HG03159 (cell line): ENCODE results near the gene CABP7.

Experiments used
- ATAC-seq: cut with Tn5 transposase; IDR thresholded peaks from one replicate; pipeline ENCODE4 v1.9.1; 2021; ENCODE audit warnings: mild to moderate bottlenecking, moderate library complexity; ENCODE audit not compliant: unreplicated experiment

CABP7 gene

GRCh38 chr22:29722151-29722550 is 2.3 kb downstream of the CABP7 start:
- no peak for ATAC-seq

DNA sequence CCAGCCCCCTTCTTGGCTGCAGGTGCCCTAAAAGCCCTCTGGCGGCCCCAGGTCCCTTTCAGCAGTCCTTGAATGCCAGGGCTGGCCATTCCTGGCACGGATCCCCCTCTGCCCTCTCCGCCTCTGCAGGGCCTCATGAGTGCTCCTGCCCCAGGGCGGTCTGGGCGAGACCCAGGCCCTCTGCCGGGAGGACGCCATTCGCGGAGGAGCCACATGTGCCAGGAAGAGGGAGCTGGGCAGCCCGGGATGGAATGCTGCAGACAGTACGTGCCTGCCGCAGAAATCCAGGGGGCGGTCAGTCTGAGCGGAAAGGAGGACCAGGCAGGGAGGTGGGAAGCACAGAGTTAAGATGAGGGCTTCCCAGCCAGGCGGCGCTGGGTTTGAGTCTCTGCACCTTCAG is 2.8 kb downstream of the CABP7 start:
- no peak for ATAC-seq

- no peak for ATAC-seq
Measured at GRCh38 chr22:29723766-29724165, 4.0 kb downstream of the CABP7 start.

DNA sequence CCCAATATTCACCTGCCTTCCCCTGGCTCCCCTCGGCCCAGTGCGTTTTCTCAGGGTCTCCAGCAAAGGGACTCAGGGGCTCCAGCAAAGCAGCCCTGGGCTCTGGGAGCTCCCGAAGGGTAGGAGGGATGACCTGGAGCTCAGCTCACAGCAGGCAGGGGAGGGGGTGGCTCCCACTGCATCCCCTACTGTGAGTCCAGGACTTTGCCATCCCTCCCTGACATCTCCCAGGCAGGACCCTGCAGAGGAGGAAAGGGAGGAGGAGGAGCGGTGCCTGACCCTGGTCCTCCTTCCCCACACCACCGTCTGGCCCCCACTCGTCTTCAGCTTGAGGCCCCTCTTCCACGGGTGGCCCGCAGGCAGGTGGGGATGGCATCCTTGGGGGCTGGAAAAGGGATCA is 5.0 kb downstream of the CABP7 start:
- ATAC-seq: no peak

- no peak for ATAC-seq
Measured at GRCh38 chr22:29726106-29726505, 6.3 kb downstream of the CABP7 start.

DNA sequence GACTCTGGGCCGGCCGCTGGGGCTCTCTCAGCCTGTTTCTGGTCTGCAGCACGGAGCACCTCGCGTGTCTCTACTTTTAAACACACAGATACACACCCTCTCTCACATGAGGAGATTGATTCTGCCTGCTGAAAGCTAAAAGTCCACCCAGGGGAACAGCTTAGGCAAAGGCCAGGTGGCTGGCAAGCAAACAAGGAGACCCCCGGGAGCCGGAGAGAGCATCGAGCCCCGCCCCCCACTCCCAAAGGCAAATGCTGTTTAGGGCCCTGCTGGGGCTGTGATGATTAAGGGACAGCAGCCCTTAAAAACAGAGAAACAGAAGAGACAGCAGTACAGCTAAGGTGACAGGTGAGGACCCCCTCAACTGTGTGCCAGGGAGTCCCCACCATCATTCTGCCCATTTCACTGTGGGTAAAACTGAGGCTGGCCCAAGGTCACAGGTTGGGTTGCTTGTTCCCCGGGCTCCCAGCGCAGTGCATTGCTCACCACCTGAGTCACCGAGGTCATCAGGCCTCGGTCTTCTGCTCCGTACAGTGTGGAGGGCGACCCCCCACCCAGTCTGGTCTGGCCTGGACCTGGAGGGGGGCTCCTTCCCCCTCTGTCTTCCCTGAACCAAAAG is 6.8 kb downstream of the CABP7 start:
- ATAC-seq: no peak

DNA sequence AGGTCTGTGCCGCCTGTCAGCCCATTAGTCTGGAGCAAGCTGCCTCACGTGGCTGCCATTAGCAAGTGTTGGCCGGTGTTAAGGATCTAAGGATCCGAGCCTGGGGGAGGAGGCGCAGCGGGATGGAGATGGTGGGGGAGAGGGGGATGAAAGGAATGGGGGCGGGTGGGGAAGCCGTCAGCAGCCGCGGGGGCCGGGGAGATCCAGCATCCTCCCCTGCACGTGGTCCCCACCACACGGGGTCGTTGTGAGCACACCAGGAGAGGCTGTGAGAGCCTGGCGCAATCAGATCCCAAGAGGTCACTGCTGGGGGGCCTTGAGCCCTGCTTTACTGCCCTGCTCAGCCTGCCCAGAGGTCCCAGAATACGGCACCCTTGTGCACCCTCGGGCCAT is 7.3 kb downstream of the CABP7 start:
- ATAC-seq: no peak

DNA sequence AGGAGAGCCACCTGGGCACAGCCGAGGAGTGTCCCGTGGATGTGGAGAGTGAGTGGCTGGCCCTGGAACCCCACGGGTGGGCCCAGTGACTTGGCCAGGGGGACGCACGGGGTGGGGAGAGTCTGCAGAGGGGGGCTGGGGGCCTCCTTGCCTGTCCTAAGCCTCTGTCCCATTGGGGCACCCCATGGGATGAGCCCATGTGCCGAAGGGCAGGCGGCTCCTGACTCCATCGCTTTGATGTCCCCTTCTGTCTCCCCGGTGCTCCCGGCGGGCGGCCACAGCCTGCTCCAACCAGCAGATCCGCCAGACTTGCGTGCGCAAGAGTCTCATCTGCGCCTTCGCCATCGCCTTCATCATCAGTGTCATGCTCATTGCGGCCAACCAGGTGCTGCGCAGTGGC is 9.4 kb downstream of the CABP7 start:
- no peak for ATAC-seq

DNA sequence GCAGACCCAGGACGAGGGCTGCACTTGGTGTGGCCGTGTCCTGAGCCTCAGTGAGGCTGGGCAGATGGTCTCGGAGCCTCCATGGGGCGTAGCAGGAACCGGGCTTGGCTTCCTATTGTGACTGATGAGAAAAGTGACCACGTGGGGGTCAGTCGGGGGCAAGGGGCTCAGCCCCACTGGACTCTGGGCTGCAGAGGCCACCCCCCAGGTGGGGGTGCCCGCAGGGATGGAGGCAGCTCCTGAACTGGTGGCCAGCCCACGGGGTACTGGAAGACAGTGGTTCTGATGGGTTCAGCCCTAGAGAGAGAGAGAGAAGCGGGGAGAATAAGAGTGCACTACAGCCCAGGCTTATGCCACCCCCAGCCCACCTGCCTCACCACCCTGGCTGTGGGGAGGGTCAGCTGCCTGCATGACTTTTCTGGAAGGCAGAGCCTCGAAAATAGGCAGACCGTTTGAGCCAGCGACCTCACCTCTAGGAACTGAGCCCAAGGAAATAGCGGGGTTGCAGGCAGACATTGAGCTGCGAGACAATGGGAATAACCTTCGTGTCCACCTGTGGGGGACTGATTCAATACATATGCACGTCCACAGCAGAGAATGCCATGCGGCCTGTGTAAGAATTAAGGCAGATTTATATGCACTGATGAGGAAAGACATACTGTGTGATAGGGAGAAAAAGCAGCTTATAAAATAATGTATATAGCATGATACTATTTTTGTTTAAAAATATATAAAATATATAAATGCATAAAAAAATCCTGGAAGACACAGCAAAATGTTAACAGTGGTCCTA is 11.5 kb downstream of the CABP7 start:
- no peak for ATAC-seq

DNA sequence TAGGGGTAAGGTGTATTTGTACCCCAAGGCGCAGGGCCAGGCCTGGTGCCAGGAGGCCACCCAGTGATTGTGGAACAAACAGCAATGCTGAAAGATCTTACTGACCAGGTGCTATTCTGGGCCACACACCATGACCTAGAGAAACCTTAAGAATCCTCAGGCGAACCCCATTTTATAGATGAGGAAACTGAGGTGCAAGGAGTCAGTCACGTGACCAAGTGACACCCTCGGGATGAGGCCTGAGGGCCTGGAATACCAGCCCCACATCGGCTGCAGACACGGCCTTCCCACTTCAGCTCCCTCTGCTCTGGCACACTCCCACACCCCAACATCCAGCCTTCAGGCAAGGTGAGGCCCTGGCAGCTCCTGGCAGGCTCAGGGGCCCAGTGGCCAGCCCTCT is 13.1 kb downstream of the CABP7 start:
- ATAC-seq: no peak

GRCh38 chr22:29733362-29734201 is 13.8 kb downstream of the CABP7 start:
- ATAC-seq: no peak

DNA sequence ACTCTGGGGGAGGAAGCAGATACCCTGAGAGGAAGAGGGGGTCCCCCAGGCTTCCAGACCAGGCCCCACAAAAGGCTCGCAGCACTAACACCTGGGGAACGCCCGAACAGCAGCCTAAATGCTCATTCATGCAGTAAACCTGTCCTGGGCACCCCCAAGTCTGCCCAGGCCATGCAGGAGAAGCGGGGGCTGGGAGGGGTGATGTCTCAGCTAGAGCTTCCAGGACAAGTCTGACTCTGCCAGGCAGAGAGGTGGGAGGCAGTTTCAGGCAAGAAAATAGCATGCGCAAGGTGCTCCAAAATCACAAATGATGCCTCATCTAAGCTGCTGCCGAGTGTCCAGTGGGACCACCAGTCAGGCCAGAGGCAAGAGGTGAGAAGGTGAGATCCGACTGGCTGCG is 14.6 kb downstream of the CABP7 start:
- ATAC-seq: no peak

- no peak for ATAC-seq
Measured at GRCh38 chr22:29734838-29735237, 15.0 kb downstream of the CABP7 start.

DNA sequence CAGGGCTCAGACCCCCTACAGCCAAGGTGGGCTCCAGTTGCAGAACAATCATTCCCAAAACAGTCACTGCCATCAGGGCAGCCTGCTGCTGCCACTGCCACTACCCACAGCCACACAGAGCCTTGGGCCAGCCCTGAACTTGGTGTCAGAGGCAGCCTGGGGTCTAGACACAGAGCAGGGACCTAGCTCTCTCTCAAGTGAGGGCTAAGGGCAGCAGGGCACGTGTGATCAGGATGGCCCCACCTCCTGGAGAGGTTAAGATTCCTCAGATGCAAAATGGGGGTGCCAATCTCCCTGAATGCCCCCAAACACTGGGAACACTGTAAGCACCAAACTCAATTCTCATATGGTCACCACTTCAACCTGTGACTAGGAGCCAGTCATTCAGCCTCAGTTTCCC is 15.6 kb downstream of the CABP7 start:
- ATAC-seq: no peak

DNA sequence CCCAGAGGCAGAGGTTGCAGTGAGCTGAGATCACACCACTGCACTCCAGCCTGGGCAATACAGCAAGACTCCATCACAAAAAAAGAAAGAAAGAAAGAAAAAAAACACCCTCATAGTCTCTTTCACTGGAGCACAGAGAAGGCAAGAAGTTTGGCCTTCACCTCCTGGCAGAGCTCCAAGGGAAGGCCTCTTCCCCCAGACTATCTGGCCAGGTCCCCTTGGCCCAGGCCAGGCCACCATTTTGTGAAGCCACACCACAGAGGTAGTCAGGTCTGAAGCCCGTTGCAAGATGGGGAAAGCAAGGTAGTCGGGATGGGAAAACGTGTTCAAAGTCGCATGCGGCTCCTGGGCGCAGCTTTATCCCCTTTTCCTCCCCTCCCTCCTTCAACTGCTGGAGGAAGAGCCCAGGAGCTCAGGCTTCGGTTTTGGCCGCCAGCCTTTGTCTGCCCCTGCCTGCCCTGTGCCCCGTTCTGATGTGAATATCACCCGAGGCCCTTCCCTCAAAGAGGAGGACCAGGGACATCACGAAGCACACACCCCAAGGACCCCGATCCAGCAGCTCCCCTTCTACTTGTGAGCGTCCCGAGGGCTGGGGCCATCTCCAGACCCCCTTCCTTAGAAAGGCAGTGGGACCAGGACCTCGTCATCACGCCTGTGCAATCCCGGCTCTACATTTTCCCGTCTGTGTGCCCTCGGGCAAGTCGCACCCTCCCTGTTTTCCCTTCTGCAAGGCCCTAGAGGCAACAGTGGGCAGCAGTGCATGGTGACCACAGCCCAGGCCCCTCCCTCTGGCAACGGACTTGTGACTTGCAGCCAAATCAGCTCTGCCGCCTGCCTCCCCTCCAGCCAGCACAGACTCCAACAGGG is 17.7 kb downstream of the CABP7 start:
- no peak for ATAC-seq

GRCh38 chr22:29738118-29738815 is 18.5 kb downstream of the CABP7 start:
- ATAC-seq: no peak

GRCh38 chr22:29739346-29739875 is 19.6 kb downstream of the CABP7 start:
- ATAC-seq: no peak

GRCh38 chr22:29740216-29740615 is 20.4 kb downstream of the CABP7 start:
- no peak for ATAC-seq

GRCh38 chr22:29741926-29742325 is 22.1 kb downstream of the CABP7 start:
- no peak for ATAC-seq

GRCh38 chr22:29742326-29742725 is 22.5 kb downstream of the CABP7 start:
- no peak for ATAC-seq
